22Rv1 (cell line): Measurements from ENCODE around the gene LRRC3C.

Source experiments
- ZFX ChIP-seq: fragments of 450-650 bp; IDR thresholded peaks from 2 replicates; pipeline ENCODE4 v1.6.1; 2017; ENCODE audit warnings: antibody characterized with exemption, borderline replicate concordance
- TF ChIP-seq, protein P1 (sequence below): fragments of 450-650 bp; IDR thresholded peaks from 2 replicates; pipeline ENCODE4 v1.5.1; 2017; ENCODE audit warnings: mild to moderate bottlenecking

- TF ChIP-seq, protein P1, sequence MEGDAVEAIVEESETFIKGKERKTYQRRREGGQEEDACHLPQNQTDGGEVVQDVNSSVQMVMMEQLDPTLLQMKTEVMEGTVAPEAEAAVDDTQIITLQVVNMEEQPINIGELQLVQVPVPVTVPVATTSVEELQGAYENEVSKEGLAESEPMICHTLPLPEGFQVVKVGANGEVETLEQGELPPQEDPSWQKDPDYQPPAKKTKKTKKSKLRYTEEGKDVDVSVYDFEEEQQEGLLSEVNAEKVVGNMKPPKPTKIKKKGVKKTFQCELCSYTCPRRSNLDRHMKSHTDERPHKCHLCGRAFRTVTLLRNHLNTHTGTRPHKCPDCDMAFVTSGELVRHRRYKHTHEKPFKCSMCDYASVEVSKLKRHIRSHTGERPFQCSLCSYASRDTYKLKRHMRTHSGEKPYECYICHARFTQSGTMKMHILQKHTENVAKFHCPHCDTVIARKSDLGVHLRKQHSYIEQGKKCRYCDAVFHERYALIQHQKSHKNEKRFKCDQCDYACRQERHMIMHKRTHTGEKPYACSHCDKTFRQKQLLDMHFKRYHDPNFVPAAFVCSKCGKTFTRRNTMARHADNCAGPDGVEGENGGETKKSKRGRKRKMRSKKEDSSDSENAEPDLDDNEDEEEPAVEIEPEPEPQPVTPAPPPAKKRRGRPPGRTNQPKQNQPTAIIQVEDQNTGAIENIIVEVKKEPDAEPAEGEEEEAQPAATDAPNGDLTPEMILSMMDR, result no peak
- no peak for TF ChIP-seq ZFX
Measured at GRCh38 chr17:39933912-39934311, 6.4 kb downstream of the LRRC3C start.
